Measurements from ENCODE around the gene KIAA0040. TPM values are rescaled to one million over a fixed set of nuclear protein-coding genes. Genes with fewer than 3 reads are reported as not detected.

The KIAA0040 gene
- total RNA-seq, 1 experiment from 2014 or later, result 5.0 TPM

DNA sequence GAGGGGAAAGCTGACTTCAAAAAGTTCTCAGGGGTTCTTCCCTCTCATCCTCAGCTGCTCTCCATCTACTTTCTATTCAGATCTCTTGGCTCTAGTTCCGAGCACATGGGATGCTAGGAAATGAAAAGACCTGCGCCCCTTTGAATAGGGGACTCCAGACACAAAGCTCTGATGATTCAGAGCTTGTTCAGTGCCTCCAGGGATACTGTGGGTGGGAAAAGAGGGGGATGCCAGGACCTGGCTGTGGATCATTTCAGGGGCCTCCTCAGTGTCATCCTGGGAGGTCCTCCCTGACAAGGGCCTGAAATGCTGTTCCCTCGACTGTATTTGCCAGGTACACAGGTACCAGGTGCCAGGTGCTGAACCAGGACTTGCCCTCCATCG is 943 bp upstream of the KIAA0040 start:
- DNase-seq, result no peak
- no peaks in the 10 kb centered on the region for H3K4me1 ChIP-seq (ENCODE audit: insufficient read depth, low read length)
- no peak overlapping the region for H2BK20ac ChIP-seq (ENCODE audit: low read depth, low read length, poor library complexity, severe bottlenecking)
- no peak overlapping the region for H4K91ac ChIP-seq (ENCODE audit: insufficient read length, low read depth, low read length)
- H3K56ac ChIP-seq (ENCODE audit: insufficient read length, low read depth, low read length), result no peak overlapping the region
- no peak overlapping the region for H2BK120ac ChIP-seq (ENCODE audit: low read depth, low read length, poor library complexity, severe bottlenecking)
- peaks cover 8 to 11% of the 10 kb centered on the region in 2 experiments; a peak in 3 of 4 replicates for H3K4me1 Mint-ChIP-seq
- H4K20me1 ChIP-seq (ENCODE audit: control insufficient read depth, insufficient read depth, insufficient read length), result no peaks in the 10 kb centered on the region
- no peak overlapping the region for H3T11ph ChIP-seq (ENCODE audit: low read length)
- H3K18ac ChIP-seq (ENCODE audit: insufficient read length, low read depth, low read length), result no peak overlapping the region
- no peak overlapping the region for H4K8ac ChIP-seq (replicated peaks; ENCODE audit: insufficient read length, low read depth, low read length)
- H2BK12ac ChIP-seq (ENCODE audit: insufficient read length, low read depth, low read length), result no peak overlapping the region
- H3K27me3 ChIP-seq (ENCODE audit: insufficient read depth, low read length), result peaks cover 2% of the 10 kb centered on the region; the same call in 1 of the 2 replicates
- no peak overlapping the region for H4K5ac ChIP-seq (ENCODE audit: insufficient read length, low read depth, low read length)
- no peak overlapping the region for H2AFZ ChIP-seq (ENCODE audit: low read length)
- H3K23me2 ChIP-seq (ENCODE audit: insufficient read length, low read depth, low read length, poor library complexity, severe bottlenecking), result peaks cover 18% of the 10 kb centered on the region
- H3K14ac ChIP-seq (ENCODE audit: insufficient read depth, low read length), result no peak overlapping the region
- H3K27ac ChIP-seq (ENCODE audit: insufficient read length, low read depth, low read length), result no peak overlapping the region
- no peak overlapping the region for H3K4ac ChIP-seq (ENCODE audit: low read depth, low read length)
- H3K4me3 Mint-ChIP-seq, result peak overlapping the region; percentile 77 to 92
- H3K27ac Mint-ChIP-seq, result no peak overlapping the region; a peak in 1 of 7 replicates
- H2BK15ac ChIP-seq (ENCODE audit: low read depth, low read length), result no peak overlapping the region
- no peaks in the 10 kb centered on the region for H3K9me3 Mint-ChIP-seq
- H3K36me3 Mint-ChIP-seq (ENCODE audit: insufficient read depth in 1 of 3, low read depth in 3 of 3), result no peaks in the 10 kb centered on the region
- no CpG with 5 or more reads among the region's 4 CpGs for whole genome bisulfite sequencing (ENCODE audit: extremely low coverage, insufficient read length, low lambda C conversion rate)
- H3K9me3 ChIP-seq (ENCODE audit: control insufficient read depth, low read depth, low read length), result no peaks in the 10 kb centered on the region
- no peak for TF ChIP-seq CTCF (conservative IDR thresholded peaks at IDR 0.05)
- H2BK5ac ChIP-seq (ENCODE audit: insufficient read length, low read length), result no peak overlapping the region
- H3K9ac ChIP-seq (ENCODE audit: extremely low read depth, insufficient read length, low read length), result peak overlapping the region; percentile 13
- H2AK5ac ChIP-seq (ENCODE audit: insufficient read length, low read length), result no peak overlapping the region
- H3K27me3 Mint-ChIP-seq (ENCODE audit: low read depth), result peaks cover 32% of the 10 kb centered on the region
- H3K79me1 ChIP-seq (ENCODE audit: insufficient read depth, low read depth, low read length, poor library complexity, severe bottlenecking), result no peaks in the 10 kb centered on the region
- H3K79me2 ChIP-seq (ENCODE audit: insufficient read depth, low read length), result no peaks in the 10 kb centered on the region
- H3K4me2 ChIP-seq (ENCODE audit: insufficient read depth, insufficient read length, low read length), result peak overlapping the region; percentile 66
- no peak overlapping the region for H3K23ac ChIP-seq (ENCODE audit: insufficient read length, low read depth, low read length)

Measured in H9 (cell line).